ENCODE data around the gene TFR2. TPM values are rescaled to one million over a fixed set of nuclear protein-coding genes. Genes with fewer than 3 reads are reported as not detected.

TFR2 gene
- total RNA-seq, 1 donor from 2014 or later = 0.71 TPM

DNA sequence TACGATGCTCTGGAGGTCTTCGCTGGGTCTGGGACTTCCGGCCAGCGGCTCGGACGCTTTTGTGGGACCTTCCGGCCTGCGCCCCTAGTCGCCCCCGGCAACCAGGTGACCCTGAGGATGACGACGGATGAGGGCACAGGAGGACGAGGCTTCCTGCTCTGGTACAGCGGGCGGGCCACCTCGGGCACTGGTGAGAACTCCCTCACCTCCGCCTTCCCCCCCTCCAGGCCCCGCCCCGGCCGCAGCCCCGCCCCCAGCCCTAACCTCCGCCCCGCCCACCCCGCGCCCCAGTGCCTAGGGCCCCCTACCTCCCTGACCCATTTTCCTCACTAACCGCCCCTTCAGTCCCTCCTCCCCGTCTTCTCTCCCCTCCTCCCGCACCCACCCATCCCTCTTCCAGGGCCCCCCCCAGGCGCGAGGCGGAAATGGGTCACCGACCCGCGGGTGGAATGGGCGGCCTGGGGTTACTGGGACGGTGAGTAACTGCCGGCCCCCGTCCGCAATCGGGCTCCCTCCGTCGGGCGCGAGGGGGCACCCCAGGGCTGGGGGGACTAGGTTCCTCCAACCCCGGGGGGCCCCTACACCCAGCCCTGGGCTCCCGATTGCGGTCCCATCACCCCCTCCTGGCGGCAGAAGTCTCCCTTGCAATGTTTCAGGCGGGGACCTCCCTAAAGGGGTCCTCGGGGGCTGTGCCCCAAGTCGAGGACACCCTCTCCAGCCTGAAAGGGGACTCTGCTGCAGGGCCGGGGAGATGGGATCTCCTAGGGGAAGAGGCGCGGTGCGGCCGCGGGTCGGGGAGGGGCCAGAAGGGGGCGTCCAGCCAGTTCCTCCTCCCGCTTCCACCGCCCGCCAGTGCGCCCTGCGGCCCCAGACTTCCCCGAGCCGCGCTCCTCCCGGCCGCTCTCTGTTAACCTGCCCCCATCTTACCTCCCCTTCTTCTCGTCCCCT, 37.0 kb downstream of the TFR2 start:
- H3K4me3 ChIP-seq (ENCODE audit: low read depth, low read length) = peak overlapping the region; percentile 51
- TF ChIP-seq, protein P1, sequence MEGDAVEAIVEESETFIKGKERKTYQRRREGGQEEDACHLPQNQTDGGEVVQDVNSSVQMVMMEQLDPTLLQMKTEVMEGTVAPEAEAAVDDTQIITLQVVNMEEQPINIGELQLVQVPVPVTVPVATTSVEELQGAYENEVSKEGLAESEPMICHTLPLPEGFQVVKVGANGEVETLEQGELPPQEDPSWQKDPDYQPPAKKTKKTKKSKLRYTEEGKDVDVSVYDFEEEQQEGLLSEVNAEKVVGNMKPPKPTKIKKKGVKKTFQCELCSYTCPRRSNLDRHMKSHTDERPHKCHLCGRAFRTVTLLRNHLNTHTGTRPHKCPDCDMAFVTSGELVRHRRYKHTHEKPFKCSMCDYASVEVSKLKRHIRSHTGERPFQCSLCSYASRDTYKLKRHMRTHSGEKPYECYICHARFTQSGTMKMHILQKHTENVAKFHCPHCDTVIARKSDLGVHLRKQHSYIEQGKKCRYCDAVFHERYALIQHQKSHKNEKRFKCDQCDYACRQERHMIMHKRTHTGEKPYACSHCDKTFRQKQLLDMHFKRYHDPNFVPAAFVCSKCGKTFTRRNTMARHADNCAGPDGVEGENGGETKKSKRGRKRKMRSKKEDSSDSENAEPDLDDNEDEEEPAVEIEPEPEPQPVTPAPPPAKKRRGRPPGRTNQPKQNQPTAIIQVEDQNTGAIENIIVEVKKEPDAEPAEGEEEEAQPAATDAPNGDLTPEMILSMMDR (IDR thresholded peaks at IDR 0.05; ENCODE audit: insufficient read depth, low read length, poor library complexity, severe bottlenecking) = peak; percentile 54
- H3K36me3 ChIP-seq (ENCODE audit: control insufficient read depth, insufficient read depth, low read length) = no peaks in the 10 kb centered on the region
- no peak for DNase-seq (ENCODE audit: low read depth)
- H3K27me3 ChIP-seq (ENCODE audit: control insufficient read depth, insufficient read depth, low read length) = no peaks in the 10 kb centered on the region

DNA sequence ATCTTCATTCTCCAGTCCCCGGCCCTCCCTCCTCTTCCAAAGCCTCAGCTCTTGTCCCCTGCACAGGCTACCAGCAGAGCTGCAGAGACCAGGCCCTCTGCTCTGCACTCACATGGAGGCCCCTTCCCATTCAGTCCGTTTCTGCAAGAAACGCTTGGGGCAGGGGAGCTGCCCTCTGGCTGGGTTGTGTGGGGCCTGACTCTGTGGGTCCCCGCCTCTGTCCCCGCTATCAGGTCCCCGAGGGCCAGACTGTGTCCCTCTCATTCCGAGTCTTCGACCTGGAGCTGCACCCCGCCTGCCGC, 37.7 kb downstream of the TFR2 start:
- TF ChIP-seq, protein P1 (IDR thresholded peaks at IDR 0.05; ENCODE audit: insufficient read depth, low read length, poor library complexity, severe bottlenecking) = no peak
- peak overlapping the region; percentile 51 for H3K4me3 ChIP-seq (ENCODE audit: low read depth, low read length)
- no peaks in the 10 kb centered on the region for H3K36me3 ChIP-seq (ENCODE audit: control insufficient read depth, insufficient read depth, low read length)
- no peak for DNase-seq (ENCODE audit: low read depth)
- H3K27me3 ChIP-seq (ENCODE audit: control insufficient read depth, insufficient read depth, low read length) = no peaks in the 10 kb centered on the region

DNA sequence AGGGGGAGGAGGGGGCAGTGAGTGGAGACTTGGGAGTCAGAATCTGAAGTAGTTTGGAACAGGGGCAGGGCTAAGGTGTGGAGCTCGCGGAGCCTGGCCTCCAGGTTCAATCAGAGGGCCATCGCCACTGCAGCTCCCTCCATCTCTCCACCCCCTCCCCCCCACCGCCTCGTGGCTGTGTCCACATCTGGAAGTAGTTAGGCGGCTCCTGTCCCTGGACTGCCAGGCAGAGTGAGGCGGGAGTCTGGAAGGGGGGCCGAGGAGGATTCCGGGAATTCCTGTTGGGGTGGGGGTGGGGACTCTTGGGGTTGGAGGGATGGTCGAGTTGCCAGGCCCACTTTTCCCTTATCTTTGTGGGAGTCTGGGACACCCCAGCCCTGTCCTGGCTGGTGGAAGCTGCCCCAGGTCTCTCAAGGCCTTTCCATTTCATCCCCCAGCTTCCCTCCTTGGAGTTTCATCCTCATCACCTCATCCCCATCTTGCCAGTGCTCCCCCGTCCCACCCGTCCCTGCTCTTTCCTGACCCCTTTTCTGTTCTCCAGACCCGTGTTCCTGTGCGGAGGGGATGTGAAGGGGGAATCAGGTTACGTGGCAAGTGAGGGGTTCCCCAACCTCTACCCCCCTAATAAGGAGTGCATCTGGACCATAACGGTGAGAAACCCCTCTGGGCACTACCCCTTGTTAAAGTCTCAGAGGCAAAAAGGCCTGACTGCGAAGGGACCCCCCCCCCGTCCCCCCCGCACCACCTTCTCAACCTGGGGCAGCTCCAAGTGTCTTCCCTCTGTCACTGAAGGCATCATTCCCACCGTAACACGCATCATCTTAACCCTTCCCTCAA, 38.2 kb downstream of the TFR2 start:
- Histone ChIP-seq H3K4me3 (ENCODE audit: low read depth, low read length) (peak overlapping the region; percentile 51), H3K27me3 (ENCODE audit: control insufficient read depth, insufficient read depth, low read length) (no peaks in the 10 kb centered on the region), H3K36me3 (ENCODE audit: control insufficient read depth, insufficient read depth, low read length) (no peaks in the 10 kb centered on the region)
- DNase-seq (ENCODE audit: low read depth) = no peak
- TF ChIP-seq, protein P1 (IDR thresholded peaks at IDR 0.05; ENCODE audit: insufficient read depth, low read length, poor library complexity, severe bottlenecking) = no peak

DNA sequence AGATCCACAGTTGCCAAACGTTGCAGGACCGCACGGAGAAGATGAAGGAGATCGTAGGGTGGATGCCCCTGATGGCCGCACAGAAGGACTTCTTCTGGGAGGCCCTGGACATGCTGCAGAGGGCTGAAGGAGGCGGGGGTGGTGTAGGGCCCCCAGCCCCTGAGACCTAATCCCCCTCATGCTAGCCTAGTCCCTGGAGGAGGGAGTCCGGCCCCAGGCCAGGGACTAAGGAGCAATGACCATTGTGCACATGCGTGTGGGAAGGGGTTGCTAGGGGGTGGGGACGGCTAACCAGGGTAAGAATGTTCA, 40.7 kb downstream of the TFR2 start:
- Histone ChIP-seq H3K4me3 (ENCODE audit: low read depth, low read length) (no peak overlapping the region), H3K27me3 (ENCODE audit: control insufficient read depth, insufficient read depth, low read length) (no peaks in the 10 kb centered on the region), H3K36me3 (ENCODE audit: control insufficient read depth, insufficient read depth, low read length) (no peaks in the 10 kb centered on the region)
- DNase-seq (ENCODE audit: low read depth) = no peak
- TF ChIP-seq, protein P1 (IDR thresholded peaks at IDR 0.05; ENCODE audit: insufficient read depth, low read length, poor library complexity, severe bottlenecking) = no peak

DNA sequence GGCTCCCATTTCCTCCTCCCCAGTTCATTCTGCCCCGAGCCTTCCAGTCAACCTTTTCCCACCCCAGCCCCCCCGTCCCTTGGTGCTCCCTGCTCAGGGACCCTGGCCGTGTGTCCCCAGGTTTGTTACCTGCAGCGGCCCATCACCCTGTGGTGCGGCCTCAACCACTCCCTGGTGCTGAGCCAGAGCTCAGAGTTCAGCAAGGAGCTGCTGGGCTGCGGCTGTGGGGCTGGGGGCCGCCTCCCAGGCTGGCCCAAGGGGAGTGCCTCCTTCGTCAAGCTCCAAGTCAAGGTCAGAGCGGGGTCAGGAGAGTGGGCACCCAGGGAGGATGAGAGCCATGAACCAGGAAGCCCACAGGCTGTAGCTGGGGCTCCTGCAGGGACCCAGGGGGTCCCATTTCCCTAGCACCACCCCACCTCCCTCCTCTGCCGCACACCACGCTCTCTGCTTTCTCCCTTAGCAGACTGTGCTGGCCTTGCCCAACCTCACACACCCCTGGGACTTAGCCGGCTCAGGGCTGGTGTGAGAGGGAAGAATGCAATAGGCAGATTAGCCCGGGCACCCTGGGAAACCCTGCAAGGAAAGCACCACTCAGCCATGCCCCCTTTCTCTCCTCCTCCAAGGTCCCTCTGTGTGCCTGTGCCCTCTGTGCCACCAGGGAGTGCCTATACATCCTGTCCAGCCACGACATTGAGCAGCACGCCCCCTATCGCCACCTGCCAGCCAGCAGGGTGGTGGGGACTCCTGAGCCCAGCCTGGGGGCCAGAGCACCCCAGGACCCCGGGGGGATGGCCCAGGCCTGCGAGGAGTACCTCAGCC, 41.2 kb downstream of the TFR2 start:
- no peaks in the 10 kb centered on the region for H3K36me3 ChIP-seq (ENCODE audit: control insufficient read depth, insufficient read depth, low read length)
- no peak overlapping the region for H3K4me3 ChIP-seq (ENCODE audit: low read depth, low read length)
- no peak for DNase-seq (ENCODE audit: low read depth)
- H3K27me3 ChIP-seq (ENCODE audit: control insufficient read depth, insufficient read depth, low read length) = no peaks in the 10 kb centered on the region
- TF ChIP-seq, protein P1 (IDR thresholded peaks at IDR 0.05; ENCODE audit: insufficient read depth, low read length, poor library complexity, severe bottlenecking) = no peak

All from kidney epithelial cell (primary cell).